HG03196 (cell line): ENCODE data around the gene AKR1B1.
A peak's percentile ranks its signal among the peaks of the same experiment; 100 is the strongest.

Experiments
- ATAC-seq: cut with Tn5 transposase; IDR thresholded peaks from one replicate; pipeline ENCODE4 v1.9.1; 2021; ENCODE audit not compliant: unreplicated experiment

Gene AKR1B1

DNA sequence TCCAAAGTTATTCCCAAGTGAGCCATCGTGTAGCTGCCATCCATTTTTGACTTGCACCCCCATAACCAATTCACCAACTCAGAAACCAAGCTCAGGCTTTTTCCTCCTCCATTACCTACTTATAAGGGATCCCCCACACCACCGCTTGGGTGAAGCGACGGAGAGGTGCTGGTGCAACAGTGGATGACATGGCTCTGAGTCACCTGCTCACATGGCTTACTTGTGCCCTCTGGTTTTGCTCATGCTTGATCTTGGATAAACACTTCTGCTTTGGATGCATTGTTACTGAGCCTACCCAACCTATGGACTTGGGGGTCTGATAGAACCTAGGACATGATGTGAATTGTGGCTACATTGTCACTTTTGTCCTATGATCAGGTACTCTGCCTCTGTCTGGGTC lies 12.0 kb upstream of the AKR1B1 start:
- no peak for ATAC-seq

DNA sequence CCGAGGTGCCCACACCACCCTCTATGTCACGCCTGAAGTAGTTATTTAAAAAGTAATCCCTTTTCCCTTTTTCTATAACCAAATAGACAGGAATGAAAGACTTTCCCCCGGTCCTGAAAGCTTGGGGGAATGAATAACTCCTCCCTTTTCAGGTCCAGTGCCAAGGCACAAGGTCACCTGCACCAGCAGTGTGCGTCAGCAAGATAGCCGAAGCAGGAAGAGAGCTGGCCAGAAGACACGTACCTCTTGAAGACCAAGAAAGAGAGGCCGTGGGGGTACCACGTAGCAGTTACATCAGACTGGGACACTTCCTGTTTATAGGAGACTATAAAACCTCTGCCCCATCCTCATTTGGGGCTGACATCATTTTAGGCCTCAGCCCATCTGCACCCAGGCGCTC lies 10.7 kb upstream of the AKR1B1 start:
- no peak for ATAC-seq

DNA sequence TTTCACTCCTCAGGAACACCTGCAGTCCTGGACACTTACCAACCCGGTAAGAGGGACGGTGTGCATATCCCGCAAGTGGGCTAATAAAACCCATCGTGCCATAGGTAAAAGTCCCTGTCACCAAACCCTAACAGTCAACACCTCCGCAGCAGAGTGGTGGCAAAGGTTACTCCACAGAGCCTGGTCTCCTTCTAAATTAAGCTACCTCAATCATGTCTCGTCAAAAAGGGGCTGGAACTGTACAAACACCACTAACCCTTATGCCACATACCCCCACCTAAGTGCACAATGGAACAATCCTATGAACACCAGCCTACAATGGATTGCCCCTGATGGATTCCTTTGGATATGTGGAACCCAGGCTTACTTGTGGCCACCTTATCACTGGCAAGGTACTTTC lies 9.6 kb upstream of the AKR1B1 start:
- ATAC-seq: no peak

- ATAC-seq: no peak
Measured at GRCh38 chr7:134468054-134468453, 9.2 kb upstream of the AKR1B1 start.

GRCh38 chr7:134465491-134465890 lies 6.6 kb upstream of the AKR1B1 start:
- ATAC-seq: no peak

- no peak for ATAC-seq
Measured at GRCh38 chr7:134464496-134464895, 5.6 kb upstream of the AKR1B1 start.

- no peak for ATAC-seq
Measured at GRCh38 chr7:134463751-134464150, 4.9 kb upstream of the AKR1B1 start.

GRCh38 chr7:134462337-134462925 lies 3.5 kb upstream of the AKR1B1 start:
- no peak for ATAC-seq

DNA sequence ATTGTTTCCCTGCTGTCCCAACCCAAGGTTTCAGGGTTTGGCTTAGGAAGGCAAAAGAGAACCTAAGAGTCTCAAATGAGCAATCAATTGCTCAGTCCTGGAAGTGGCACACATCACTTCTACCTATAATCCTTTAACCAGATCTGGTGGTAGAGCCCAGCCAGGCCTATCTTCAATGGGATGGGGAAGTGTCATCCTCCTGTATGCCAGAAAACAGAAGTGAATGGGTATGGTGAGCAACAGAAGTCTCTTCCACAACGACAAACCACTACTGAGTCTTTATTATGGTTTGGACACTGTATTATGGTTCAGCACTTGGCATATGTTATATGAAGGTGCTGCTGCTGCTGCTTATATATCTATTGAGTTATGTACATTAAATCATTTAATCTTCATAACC lies 3.0 kb upstream of the AKR1B1 start:
- ATAC-seq: no peak

DNA sequence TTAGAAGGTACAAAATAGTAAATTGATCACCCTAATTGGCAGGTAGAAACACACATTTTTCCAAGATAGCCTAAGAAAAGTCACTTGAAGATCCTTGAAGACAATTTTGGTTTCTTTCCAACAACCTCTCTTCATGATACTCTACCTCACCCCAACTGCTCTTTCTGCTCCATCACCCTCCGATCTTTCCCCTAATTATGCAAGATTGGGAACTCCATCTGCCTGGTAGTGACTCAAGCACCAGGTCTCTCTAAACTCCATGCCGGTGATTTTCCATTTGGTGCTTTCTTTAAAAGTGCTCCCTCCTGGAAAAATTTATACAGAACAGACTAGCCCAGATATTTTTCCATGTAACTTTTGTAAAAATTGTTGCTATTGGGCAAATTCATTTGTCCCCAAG lies 1.1 kb upstream of the AKR1B1 start:
- ATAC-seq: no peak

DNA sequence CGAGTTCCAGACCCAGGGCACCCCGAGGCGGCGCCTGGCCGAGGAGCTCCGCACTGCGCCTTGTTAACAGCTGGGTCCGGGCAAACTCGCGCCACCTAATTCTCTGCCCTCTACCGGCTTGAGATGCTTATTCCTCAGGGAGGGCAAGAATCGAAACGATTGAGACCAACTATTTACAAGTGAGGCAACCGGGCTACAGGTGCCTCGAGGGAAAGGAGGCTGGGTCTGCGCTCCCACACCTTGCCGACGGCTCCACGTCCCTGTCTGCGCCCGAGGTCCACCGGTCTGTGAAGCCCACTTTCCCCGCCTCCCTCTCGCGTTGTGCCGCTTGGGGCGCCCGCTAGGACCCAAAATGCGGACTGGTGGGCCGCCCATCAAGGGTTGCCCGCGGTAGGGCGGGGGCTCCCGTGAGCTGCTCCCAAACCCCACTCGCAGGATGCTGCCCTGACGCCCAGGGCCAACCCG lies 527 bp downstream of the AKR1B1 start:
- peak; percentile 47 for ATAC-seq

DNA sequence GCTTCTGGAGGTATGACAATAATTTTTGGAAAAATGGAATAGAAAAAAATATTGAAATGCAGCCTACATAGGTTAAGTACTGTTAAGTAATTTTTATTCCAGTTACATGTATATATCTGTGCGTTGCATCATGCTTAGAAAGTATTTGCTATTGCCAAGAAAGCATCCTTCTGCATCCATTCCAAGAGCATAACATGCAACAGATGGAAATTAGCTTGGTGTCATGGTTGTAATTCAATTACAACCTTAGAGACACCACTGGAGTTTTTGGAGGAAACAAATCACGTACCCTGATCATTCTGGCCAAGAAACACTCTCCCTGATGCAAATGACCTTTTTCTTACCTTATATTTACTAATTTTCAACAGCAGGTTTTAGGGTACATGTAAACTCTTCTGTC lies 1.7 kb downstream of the AKR1B1 start:
- ATAC-seq: no peak

- no peak for ATAC-seq
Measured at GRCh38 chr7:134454277-134454676, 4.6 kb downstream of the AKR1B1 start.

DNA sequence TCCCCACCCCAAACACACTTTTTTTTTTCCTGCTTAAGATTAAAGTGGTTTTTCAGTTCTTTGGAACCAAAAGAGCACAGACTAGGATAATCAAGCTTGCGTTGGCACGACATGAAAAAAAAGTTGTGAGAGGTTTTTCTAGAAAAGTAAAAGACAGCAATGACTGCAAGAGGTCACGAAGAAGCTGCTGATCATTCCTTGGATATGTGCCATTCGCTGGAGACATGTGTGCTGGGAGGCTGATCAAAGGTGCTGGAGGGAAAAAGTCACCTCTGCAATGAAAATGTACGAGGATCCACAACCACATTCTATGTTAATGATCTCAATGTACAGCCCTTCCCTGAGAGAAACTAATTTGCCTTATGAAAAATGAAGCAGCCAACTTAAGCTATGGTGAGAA lies 5.4 kb downstream of the AKR1B1 start:
- ATAC-seq: no peak

GRCh38 chr7:134452991-134453473 lies 5.9 kb downstream of the AKR1B1 start:
- no peak for ATAC-seq

DNA sequence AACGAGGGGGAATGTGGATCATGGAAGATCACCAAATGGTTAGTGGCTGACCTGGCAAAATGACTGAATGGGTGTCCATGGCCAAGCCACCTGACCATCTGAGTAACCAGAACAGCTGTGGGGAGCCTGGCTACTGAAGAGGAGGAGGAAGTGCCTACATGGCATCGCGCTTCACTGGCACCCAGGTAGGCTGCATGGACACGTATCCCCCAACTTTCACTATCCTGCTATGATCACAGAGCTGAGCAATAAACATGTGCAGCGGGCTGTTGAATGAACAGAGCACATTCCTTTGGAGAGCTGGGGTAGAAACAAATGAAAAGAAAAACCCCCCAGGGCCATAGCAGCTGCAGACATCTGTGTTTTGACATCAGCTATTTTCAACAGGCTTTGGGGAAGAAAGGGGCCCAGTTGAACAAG lies 6.5 kb downstream of the AKR1B1 start:
- no peak for ATAC-seq

DNA sequence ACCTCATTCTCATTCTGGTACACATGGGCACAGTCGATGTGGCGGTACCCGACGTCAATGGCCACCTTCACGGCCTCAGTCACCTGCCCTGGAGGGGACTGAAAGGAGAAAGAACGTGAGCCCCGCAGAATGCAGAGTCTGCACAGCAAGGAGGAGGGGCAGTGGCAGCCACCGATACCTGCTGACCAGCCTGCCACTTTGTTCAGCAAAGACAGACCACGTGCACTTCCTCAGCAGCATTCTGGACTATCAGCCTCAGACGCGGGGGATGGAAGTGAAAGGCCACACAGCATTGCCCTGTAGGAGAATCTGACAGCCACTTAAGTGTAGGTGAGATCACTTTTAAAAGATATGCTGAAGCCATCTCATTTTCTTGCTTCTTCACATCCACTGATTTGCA lies 7.2 kb downstream of the AKR1B1 start:
- ATAC-seq: no peak

- no peak for ATAC-seq
Measured at GRCh38 chr7:134450294-134451000, 8.5 kb downstream of the AKR1B1 start.

DNA sequence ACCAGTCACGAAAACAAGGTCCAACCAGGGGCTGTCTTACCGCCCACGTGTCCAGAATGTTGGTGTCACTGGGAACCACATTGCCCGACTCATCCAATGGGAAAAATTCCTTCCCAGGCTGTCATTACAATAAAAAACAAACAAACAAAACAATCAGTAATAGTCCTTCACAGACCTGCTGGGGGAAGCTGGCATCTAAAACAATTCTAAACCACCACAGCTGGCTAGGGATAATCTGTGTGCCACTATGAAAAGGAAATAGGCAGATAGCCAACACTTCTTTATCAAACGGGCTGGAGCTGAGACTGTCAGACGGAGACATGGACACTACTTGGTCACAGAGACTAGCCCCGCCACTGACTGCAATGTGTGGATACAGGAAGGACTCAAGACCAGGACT lies 9.2 kb downstream of the AKR1B1 start:
- no peak for ATAC-seq

- no peak for ATAC-seq
Measured at GRCh38 chr7:134448356-134449229, 10.3 kb downstream of the AKR1B1 start.

- ATAC-seq: no peak
Measured at GRCh38 chr7:134447383-134447782, 11.5 kb downstream of the AKR1B1 start.

- ATAC-seq: no peak
Measured at GRCh38 chr7:134446923-134447322, 12.0 kb downstream of the AKR1B1 start.
